ENCODE measurements around the gene TLE1. TPM values are rescaled to one million over a fixed set of nuclear protein-coding genes. Genes with fewer than 3 reads are reported as not detected.

The TLE1 gene
- total and polyA plus RNA-seq, 4 donors = 20.9 to 39.9 (median 31.8) TPM

DNA sequence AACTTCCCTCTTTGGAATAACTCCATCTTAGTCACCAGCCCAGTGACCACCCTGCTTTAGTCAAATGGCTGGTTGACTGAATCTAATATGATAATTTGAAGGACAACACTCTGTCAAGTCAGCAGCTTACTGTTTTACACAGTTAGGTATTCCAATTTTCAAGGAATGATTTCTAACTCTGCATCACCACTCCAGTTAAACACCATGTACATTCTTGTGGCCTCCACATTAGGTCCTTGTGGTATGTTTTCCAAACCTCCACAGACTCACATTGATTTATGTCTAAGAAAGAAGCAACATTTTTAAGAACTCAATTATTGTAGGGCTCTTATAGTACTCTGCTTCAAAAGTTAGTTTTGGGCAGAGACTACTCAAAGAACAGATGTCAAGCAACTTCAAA is 110.7 kb downstream of the TLE1 start:
- DNase-seq = no peak
- Histone ChIP-seq H3K27me3 (ENCODE audit: control insufficient read depth in 1 of 2, insufficient read depth in 2 of 2, low read length in 1 of 2) (no peaks in the 10 kb centered on the region), H3K4me1 (ENCODE audit: control insufficient read depth in 1 of 2, insufficient read depth in 2 of 2, low read length in 2 of 2) (peaks cover 4 to 11% of the 10 kb centered on the region in 2 donors), H3K36me3 (ENCODE audit: control insufficient read depth in 1 of 2, insufficient read depth in 2 of 2, low read length in 1 of 2) (no peaks in the 10 kb centered on the region), H3K4me3 (ENCODE audit: low read length in 2 of 2) (no peak overlapping the region), H3K27ac (ENCODE audit: low read depth in 1 of 2, low read length in 2 of 2) (no peak overlapping the region), H3K9me3 (ENCODE audit: control insufficient read depth, low read length) (no peaks in the 10 kb centered on the region)
- no peak for ATAC-seq (ENCODE audit: low FRiP score)
- intact Hi-C loops (cut with DNase I) = no loop called here

DNA sequence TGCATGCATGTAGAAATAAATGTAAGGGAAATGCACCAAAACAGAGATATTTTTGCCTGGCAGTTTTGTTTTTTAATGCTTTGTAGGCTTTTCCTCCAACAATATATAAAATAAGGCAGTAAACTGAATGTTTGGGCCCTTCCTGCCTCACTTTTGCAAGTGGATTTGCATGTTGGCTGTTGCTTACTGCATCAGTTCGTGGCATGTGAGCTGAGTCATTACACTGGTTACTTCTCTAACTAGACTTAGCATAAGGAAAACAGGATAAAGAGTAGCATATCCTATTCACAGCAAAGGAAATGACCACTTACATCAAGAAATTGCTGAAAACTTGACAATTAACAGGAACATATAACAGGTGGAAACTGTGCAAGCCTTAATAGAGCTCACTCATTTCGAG is 113.4 kb downstream of the TLE1 start:
- Histone ChIP-seq H3K4me1 (ENCODE audit: control insufficient read depth in 1 of 2, insufficient read depth in 2 of 2, low read length in 2 of 2) (peaks cover 0 to under 1% of the 10 kb centered on the region in 2 donors), H3K27me3 (ENCODE audit: control insufficient read depth in 1 of 2, insufficient read depth in 2 of 2, low read length in 1 of 2) (no peaks in the 10 kb centered on the region), H3K4me3 (ENCODE audit: low read length in 2 of 2) (no peak overlapping the region), H3K27ac (ENCODE audit: low read depth in 1 of 2, low read length in 2 of 2) (no peak overlapping the region), H3K36me3 (ENCODE audit: control insufficient read depth in 1 of 2, insufficient read depth in 2 of 2, low read length in 1 of 2) (no peaks in the 10 kb centered on the region), H3K9me3 (ENCODE audit: control insufficient read depth, low read length) (no peaks in the 10 kb centered on the region)
- ATAC-seq (ENCODE audit: low FRiP score) (no peak), DNase-seq (no peak)
- intact Hi-C loops (cut with DNase I) = no loop called here
- WGBS, 2 donors = 14 to 50% methylated on average over 2 of the region's 2 CpGs

DNA sequence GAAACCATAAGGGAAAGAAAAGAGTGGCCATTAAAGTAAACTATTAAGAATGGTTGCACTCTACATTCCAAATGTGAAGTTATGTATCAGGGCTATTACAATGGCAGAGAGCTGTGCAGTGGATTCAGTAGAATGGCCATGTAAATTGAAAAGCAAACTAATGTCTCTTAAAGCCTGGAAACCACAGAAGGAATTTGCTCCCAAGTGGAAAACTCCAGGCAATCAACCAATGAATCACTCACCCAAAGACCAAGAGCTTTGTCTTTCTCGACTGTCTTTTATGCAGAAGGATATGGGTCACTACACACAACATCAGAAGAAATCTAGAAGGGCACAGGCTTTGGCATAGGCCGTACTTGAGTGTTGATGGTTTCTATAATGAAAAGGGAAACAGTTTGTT is 114.9 kb downstream of the TLE1 start:
- WGBS, 2 donors = 64 to 73% methylated on average over 2 of the region's 2 CpGs

DNA sequence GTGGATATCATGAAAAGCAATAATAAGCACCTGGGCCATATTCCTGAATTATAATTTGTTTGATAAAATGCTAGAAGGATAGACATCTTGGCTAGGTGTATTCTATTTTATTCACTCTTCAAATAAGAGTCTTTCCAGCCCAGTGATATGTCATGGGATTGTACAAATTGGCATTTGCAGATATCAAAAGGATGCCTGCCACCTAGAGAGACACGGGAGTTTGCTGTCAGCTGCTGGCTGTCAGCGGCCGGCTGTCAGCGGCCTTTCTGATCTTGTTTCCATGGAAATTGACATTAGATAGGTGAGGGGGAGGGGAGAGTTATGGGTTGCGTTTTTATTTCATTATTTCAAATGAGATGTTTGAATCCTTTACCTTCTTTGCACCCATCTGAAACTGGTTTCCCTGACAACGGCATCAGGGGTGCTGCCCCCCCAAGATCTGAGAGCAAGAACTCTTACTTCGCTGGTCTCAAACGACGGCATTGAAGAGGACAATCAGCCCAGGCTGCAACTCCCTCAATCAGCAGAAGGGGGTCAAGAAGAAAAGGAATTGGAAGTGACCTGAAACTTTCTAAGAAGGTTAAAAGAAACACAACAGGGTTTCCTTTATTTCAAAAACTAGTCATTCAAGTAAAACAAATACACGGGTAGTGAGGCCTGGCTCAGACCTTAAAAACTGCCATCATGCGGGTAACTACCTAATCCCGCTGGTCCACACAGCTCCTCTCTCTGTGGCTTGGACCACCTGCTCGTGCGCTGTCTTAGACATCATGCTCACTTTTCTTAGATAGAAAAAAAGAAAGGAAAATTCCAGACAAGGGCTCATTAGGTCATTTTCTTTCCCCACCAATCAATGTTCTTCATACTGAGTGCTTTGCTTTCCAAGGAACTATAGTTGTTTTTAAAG is 115.7 kb downstream of the TLE1 start:
- Histone ChIP-seq H3K4me1 (ENCODE audit: control insufficient read depth in 1 of 2, insufficient read depth in 2 of 2, low read length in 2 of 2) (no peaks in the 10 kb centered on the region), H3K27ac (ENCODE audit: low read depth in 1 of 2, low read length in 2 of 2) (no peak overlapping the region), H3K9me3 (ENCODE audit: control insufficient read depth, low read length) (no peaks in the 10 kb centered on the region), H3K27me3 (ENCODE audit: control insufficient read depth in 1 of 2, insufficient read depth in 2 of 2, low read length in 1 of 2) (no peaks in the 10 kb centered on the region), H3K36me3 (ENCODE audit: control insufficient read depth in 1 of 2, insufficient read depth in 2 of 2, low read length in 1 of 2) (no peaks in the 10 kb centered on the region), H3K4me3 (ENCODE audit: low read length in 2 of 2) (no peak overlapping the region)
- no peak for ATAC-seq (ENCODE audit: low FRiP score)
- intact Hi-C loops (cut with DNase I) = no loop called here
- 76 to 78% methylated on average over 14 of the region's 14 CpGs for WGBS, 2 donors
- no peak for DNase-seq

More for the DNA sequence above, 114.9 kb downstream of the TLE1 start:
- ATAC-seq (ENCODE audit: low FRiP score) (no peak), DNase-seq (no peak)
- Histone ChIP-seq H3K9me3 (ENCODE audit: control insufficient read depth, low read length) (no peaks in the 10 kb centered on the region), H3K4me3 (ENCODE audit: low read length in 2 of 2) (no peak overlapping the region), H3K4me1 (ENCODE audit: control insufficient read depth in 1 of 2, insufficient read depth in 2 of 2, low read length in 2 of 2) (no peaks in the 10 kb centered on the region), H3K36me3 (ENCODE audit: control insufficient read depth in 1 of 2, insufficient read depth in 2 of 2, low read length in 1 of 2) (no peaks in the 10 kb centered on the region), H3K27me3 (ENCODE audit: control insufficient read depth in 1 of 2, insufficient read depth in 2 of 2, low read length in 1 of 2) (no peaks in the 10 kb centered on the region), H3K27ac (ENCODE audit: low read depth in 1 of 2, low read length in 2 of 2) (no peak overlapping the region)
- intact Hi-C loops (cut with DNase I) = no loop called here

DNA sequence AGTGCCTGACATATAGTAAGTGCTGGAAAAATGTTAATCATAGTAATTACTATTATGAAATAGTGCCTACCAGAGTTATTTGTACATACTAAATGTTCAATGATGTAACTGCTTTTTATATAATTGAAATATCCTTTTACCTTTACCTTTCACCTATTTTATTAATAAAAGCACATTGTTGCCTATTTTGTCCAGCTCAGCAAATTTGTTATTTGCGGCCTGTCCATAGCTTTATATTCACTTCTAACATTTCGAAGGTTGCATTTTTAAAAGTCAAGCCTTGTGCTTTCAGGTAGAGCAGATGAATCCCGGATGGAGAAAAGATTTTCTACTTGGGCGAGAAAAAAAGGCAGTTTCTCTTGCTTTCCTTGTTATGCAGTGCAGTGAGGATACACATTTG is 119.3 kb downstream of the TLE1 start:
- WGBS, 2 donors = 94 to 95% methylated on average over 4 of the region's 4 CpGs
- Histone ChIP-seq H3K36me3 (ENCODE audit: control insufficient read depth in 1 of 2, insufficient read depth in 2 of 2, low read length in 1 of 2) (no peaks in the 10 kb centered on the region), H3K9me3 (ENCODE audit: control insufficient read depth, low read length) (no peaks in the 10 kb centered on the region), H3K27ac (ENCODE audit: low read depth in 1 of 2, low read length in 2 of 2) (no peak overlapping the region), H3K27me3 (ENCODE audit: control insufficient read depth in 1 of 2, insufficient read depth in 2 of 2, low read length in 1 of 2) (no peaks in the 10 kb centered on the region), H3K4me1 (ENCODE audit: control insufficient read depth in 1 of 2, insufficient read depth in 2 of 2, low read length in 2 of 2) (no peaks in the 10 kb centered on the region), H3K4me3 (ENCODE audit: low read length in 2 of 2) (no peak overlapping the region)
- intact Hi-C loops (cut with DNase I) = no loop called here
- no peak for ATAC-seq (ENCODE audit: low FRiP score)
- DNase-seq = no peak

DNA sequence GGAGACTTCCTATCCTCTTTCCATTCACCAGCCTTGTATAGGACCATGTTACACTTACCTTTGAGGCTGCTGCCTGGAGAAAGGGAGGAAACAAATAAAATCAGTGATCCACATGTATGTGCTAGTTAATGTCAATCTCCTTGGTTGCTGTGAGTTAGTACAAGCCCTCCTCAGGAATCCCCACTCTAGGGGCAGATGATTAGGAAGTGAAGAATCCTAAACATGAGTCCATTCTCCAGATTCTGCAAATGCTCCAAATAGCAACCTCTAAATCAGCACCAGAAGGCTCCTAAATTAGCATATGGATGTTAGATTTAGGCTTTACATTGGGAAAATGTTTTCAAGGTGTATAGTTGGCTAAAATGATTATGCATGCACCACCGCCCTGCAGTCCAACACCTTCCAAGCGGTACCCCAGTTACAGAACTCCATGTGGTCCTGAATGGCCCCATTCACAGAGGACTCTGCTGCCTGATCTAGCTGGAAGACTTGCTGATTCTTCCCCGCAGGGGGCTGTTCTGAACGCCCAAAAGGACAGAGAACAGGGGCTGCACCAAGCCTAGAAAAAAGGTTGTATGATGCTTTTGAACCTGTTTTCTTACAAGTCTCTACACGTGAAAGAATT is 123.2 kb downstream of the TLE1 start:
- ATAC-seq (ENCODE audit: low FRiP score) (no peak), DNase-seq (no peak)
- H3K27ac ChIP-seq (ENCODE audit: low read depth in 1 of 2, low read length in 2 of 2) = no peak overlapping the region
- H3K9me3 ChIP-seq (ENCODE audit: control insufficient read depth, low read length) = no peaks in the 10 kb centered on the region
- H3K27me3 ChIP-seq (ENCODE audit: control insufficient read depth in 1 of 2, insufficient read depth in 2 of 2, low read length in 1 of 2) = no peaks in the 10 kb centered on the region
- H3K4me1 ChIP-seq (ENCODE audit: control insufficient read depth in 1 of 2, insufficient read depth in 2 of 2, low read length in 2 of 2) = peaks cover 0 to 2% of the 10 kb centered on the region in 2 donors
- intact Hi-C loops (cut with DNase I) = no loop called here
- no peaks in the 10 kb centered on the region for H3K36me3 ChIP-seq (ENCODE audit: control insufficient read depth in 1 of 2, insufficient read depth in 2 of 2, low read length in 1 of 2)
- no peak overlapping the region for H3K4me3 ChIP-seq (ENCODE audit: low read length in 2 of 2)
- WGBS, 2 donors = 92 to 94% methylated on average over 5 of the region's 5 CpGs

DNA sequence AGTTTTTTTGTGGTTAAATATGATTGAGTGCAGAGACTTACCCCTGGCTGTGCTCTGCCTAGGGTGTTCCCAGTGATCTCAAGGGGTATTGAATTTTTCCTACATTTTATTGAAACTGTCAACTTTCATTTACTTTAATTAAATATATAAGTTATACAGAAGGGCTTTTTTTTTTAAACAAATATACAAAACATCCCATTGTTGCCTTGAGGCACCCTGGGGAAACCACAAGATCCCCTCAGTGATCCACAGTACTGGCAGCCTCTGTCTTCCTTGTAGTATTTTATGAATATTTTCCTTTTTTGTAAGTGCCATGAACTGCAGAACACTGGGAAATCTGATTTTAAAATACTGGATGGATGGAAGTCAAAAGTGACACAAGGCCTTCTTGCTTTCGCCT is 123.7 kb downstream of the TLE1 start:
- intact Hi-C loops (cut with DNase I) = no loop called here
- DNase-seq (no peak), ATAC-seq (ENCODE audit: low FRiP score) (no peak)
- Histone ChIP-seq H3K4me1 (ENCODE audit: control insufficient read depth in 1 of 2, insufficient read depth in 2 of 2, low read length in 2 of 2) (peaks cover 0 to 2% of the 10 kb centered on the region in 2 donors), H3K4me3 (ENCODE audit: low read length in 2 of 2) (no peak overlapping the region), H3K36me3 (ENCODE audit: control insufficient read depth in 1 of 2, insufficient read depth in 2 of 2, low read length in 1 of 2) (no peaks in the 10 kb centered on the region), H3K27me3 (ENCODE audit: control insufficient read depth in 1 of 2, insufficient read depth in 2 of 2, low read length in 1 of 2) (no peaks in the 10 kb centered on the region), H3K9me3 (ENCODE audit: control insufficient read depth, low read length) (no peaks in the 10 kb centered on the region), H3K27ac (ENCODE audit: low read depth in 1 of 2, low read length in 2 of 2) (no peak overlapping the region)
- 95% methylated on average over 1 of the region's 1 CpG for WGBS, 2 donors

DNA sequence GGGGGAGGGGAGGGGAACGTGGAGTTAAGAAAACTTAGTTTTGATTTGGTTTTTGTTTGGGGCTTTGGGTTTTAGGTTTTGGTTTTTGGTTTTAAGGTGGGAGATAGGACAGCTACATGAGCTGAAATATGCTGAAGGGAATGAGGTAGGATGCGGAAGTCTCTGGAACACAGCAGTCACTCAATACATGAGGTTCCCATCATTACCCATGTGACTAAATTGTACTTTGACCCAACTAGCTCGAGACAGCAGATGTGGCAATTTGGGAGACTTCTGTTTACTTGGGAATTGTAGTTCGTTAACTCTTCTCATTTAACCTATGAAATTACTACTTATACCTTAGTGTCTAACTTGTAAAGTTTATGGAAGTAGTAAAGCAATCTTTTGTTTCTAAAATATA is 124.2 kb downstream of the TLE1 start:
- peaks cover 0 to 2% of the 10 kb centered on the region in 2 donors for H3K4me1 ChIP-seq (ENCODE audit: control insufficient read depth in 1 of 2, insufficient read depth in 2 of 2, low read length in 2 of 2)
- no peaks in the 10 kb centered on the region for H3K36me3 ChIP-seq (ENCODE audit: control insufficient read depth in 1 of 2, insufficient read depth in 2 of 2, low read length in 1 of 2)
- intact Hi-C loops (cut with DNase I) = no loop called here
- WGBS, 2 donors = 66 to 72% methylated on average over 4 of the region's 4 CpGs
- H3K9me3 ChIP-seq (ENCODE audit: control insufficient read depth, low read length) = no peaks in the 10 kb centered on the region
- H3K27me3 ChIP-seq (ENCODE audit: control insufficient read depth in 1 of 2, insufficient read depth in 2 of 2, low read length in 1 of 2) = no peaks in the 10 kb centered on the region
- DNase-seq = no peak
- no peak overlapping the region for H3K27ac ChIP-seq (ENCODE audit: low read depth in 1 of 2, low read length in 2 of 2)
- H3K4me3 ChIP-seq (ENCODE audit: low read length in 2 of 2) = no peak overlapping the region
- ATAC-seq (ENCODE audit: low FRiP score) = no peak

DNA sequence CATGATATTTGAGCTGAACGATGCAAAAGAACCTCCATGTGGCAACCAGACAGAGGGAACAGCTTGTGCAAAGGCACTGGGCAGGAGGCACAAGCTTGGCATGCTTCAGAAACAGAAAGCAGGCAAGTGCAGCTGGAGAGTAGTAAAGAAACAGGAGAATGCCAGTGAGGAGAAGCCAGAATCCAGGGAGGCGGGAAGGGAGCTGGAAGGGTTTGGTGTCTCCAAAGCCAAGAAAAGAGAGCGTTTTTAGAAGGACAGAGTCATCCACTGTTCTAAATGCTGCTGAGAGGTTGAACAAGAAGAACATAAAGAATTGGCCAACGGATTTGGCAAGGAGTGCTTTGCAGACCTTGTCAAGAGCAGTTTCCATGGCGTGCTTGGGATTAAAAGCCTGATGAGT is 124.7 kb downstream of the TLE1 start:
- ATAC-seq (ENCODE audit: low FRiP score) (peak; percentile 39), DNase-seq (no peak)
- Histone ChIP-seq H3K27ac (ENCODE audit: low read depth in 1 of 2, low read length in 2 of 2) (peak overlapping the region in 1 of 2 donors; percentile 51), H3K27me3 (ENCODE audit: control insufficient read depth in 1 of 2, insufficient read depth in 2 of 2, low read length in 1 of 2) (no peaks in the 10 kb centered on the region), H3K4me3 (ENCODE audit: low read length in 2 of 2) (no peak overlapping the region), H3K9me3 (ENCODE audit: control insufficient read depth, low read length) (no peaks in the 10 kb centered on the region), H3K4me1 (ENCODE audit: control insufficient read depth in 1 of 2, insufficient read depth in 2 of 2, low read length in 2 of 2) (peaks cover 0 to 2% of the 10 kb centered on the region in 2 donors), H3K36me3 (ENCODE audit: control insufficient read depth in 1 of 2, insufficient read depth in 2 of 2, low read length in 1 of 2) (no peaks in the 10 kb centered on the region)
- WGBS, 2 donors = 12 to 13% methylated on average over 5 of the region's 5 CpGs
- intact Hi-C loops (cut with DNase I) = no loop called here

Data from aorta (tissue), 5 donors.